Stimulated activated CD8-positive, alpha-beta memory T cell treated with anti-CD3 and anti-CD28 coated beads, Interleukin-7, amount 100 ng/mL, for 48 hours (primary cell): ENCODE measurements around the gene MACC1.

ENCODE experiments used
- DNase-seq, 2 donors: peaks; one replicate each; pipeline ENCODE4 v3.0.0-alpha.2; 2020; ENCODE audit warnings: low read depth in 1 of 2; ENCODE audit errors: extremely low read depth in 1 of 2

Gene MACC1

GRCh38 chr7:20089431-20089830 is 127.8 kb downstream of the MACC1 start:
- DNase-seq = no peak

GRCh38 chr7:20085086-20085485 is 132.1 kb downstream of the MACC1 start:
- no peak for DNase-seq
